DMS 273 (cell line): ENCODE results near the gene ADAMTS4.
A peak's percentile ranks its signal among the peaks of the same experiment; 100 is the strongest.
"Not testable (repeated sequence)": the region's sequence is repeated elsewhere in the genome, so short reads cannot be mapped to it uniquely, and the experiment has no call there.

Experiments used
- DNase-seq: peaks from one replicate; lab custom pipeline; 2025; ENCODE audit not compliant: unreplicated experiment; lab: John Stamatoyannopoulos, UW

Gene ADAMTS4, protein sequence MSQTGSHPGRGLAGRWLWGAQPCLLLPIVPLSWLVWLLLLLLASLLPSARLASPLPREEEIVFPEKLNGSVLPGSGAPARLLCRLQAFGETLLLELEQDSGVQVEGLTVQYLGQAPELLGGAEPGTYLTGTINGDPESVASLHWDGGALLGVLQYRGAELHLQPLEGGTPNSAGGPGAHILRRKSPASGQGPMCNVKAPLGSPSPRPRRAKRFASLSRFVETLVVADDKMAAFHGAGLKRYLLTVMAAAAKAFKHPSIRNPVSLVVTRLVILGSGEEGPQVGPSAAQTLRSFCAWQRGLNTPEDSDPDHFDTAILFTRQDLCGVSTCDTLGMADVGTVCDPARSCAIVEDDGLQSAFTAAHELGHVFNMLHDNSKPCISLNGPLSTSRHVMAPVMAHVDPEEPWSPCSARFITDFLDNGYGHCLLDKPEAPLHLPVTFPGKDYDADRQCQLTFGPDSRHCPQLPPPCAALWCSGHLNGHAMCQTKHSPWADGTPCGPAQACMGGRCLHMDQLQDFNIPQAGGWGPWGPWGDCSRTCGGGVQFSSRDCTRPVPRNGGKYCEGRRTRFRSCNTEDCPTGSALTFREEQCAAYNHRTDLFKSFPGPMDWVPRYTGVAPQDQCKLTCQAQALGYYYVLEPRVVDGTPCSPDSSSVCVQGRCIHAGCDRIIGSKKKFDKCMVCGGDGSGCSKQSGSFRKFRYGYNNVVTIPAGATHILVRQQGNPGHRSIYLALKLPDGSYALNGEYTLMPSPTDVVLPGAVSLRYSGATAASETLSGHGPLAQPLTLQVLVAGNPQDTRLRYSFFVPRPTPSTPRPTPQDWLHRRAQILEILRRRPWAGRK

DNA sequence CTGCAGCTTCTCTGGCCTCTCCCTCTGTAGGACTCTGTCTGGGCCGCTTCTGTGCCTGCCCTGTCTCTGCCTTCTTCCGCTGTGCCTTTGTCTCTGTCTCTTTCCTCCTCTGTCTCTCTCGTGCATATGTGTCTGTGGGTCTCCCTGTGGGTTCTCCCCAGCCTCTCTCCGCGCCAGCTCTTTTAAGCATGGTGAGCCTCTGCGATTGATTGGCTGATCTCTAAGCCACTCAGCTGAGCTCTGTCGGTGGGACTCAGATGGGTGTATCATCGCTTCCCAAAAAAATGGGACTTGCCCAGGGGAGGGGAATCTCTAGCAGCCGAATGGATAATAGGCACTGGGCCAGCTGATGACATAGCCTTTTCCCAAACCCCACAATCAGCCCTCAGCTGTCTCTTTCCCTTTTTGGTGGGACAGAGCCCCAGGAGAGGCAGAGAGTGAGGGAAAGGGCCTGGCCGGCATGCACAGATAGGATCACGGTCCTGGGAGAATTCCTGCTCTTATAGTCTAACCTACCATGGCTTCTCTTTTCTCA lies at the start of gene ADAMTS4:
Gene ADAMTS4 (minus strand): TSS at position 158 of the 535 bp plus-strand sequence. CDS start 427 bp downstream, outside the sequence.
- DNase-seq: peak; percentile 84

DNA sequence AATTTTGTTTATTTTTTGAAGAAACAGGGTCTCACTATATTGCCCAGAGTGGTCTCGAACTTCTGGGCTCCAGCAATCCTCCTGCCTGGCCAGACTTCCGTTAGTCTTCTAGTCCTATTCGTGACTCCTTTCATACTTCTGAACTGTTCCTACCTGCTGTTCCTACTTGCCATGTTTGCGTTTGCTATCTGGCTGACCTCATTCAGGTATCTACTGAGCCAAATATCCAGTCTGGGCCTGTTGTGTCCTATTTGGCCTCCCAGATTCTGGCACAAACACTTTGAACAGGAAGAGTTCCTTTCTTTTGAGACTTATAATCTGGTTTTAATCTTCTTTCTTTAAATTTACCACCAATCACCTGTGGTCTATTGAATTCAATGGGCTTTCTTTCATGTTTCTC lies 46.0 kb upstream of the ADAMTS4 start:
- no peak for DNase-seq

DNA sequence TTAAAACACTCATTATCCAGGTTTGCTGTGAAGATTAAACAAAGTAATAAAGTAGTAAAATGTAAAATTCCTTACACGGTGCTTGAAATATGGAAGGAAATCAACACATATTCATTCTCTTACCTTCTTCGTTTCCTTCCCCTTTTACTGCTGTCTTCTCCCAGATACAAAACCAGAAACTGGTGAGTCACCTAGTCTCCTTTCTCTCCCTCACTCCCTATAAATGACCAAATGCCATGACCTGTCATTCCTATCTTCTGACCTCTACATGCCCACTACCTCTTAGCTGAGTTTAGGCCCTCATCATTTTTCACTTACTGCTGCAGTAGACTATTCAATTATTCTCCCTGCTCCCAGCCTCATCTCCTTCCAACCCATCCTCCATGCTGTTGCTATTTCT lies 43.5 kb upstream of the ADAMTS4 start:
- no peak for DNase-seq

DNA sequence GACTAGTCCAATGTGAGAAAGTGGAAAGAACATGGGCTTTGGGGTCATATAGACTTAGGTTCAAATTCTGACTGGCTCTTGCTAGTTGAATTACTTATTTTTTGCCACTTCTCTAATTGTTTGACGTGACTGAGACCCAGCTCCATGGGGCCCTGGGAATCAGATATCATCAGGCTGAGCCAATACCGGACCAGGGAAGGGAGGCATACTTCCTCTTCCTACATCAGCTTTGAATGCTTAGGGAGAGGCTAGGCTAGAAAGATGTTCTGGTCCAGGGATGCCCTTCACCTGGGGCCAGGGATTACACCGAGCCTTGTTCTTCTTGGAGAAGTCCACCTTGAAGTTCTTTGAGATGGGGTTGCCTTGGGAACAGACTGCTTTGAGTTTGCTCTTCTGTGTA lies 42.8 kb upstream of the ADAMTS4 start:
- DNase-seq: no peak

DNA sequence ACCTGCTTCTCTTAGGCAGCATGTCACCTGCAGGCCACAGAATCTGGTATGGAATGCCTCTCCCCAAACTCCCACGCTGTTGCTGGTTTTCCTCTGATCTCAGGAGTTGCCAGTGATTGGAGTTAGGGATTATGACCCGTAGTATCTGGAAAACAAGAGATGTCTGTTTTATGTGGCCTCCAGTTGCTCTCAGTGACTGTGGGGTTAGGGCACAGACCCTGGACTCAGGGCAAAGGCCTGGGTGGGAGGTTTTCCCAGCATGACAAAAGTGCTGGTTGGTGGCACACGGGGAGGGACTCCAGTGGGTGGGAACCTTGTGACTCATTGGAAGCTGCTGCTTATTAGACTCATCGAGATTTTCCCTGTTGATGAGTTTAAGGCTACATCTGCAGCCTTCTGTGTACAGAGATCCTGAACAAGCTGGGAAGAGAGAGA lies 39.2 kb upstream of the ADAMTS4 start, which contains the start of gene NR1I3:
Gene NR1I3 (minus strand): TSS at position 165 of the 435 bp plus-strand sequence. CDS start 1,638 bp downstream, outside the sequence.
- no peak for DNase-seq

DNA sequence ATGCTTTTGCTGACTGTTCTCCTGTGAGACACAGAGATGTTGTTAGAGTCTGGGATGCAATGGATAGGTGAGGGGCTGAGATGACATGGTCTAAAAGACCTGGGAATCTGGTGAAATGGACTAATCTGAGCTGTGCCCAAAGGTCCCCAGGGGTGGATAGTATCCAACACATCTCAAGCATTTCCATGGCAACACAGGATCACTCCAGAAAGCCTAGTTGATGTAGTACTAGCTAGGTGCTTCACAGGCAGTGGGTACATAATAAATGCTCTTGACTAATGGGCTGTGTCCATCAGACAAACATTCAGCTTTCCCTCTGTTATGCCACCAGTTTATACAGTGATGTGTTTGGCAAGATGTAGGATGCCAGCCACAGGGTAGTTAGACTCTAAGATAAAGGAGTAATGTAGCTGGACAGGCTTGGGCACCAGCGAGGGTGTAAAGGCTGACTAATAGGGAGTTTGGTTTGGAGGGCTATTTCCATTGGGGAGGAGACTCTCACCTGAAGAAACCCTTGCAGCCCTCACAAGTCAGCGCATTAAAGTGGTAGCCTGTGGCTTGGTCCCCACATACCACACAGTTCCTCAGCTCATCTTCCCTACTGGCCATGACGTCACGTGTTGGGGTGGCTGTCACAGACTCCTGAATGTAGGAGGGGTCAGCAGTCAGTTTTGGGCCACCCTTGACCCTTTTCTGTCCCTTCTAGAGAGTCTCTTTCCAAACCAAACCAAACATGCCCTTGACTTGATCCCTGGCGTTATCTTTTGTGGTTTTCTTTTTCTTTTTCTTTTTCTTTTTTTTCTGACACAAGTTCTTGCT lies 37.3 kb upstream of the ADAMTS4 start:
- DNase-seq: no peak

DNA sequence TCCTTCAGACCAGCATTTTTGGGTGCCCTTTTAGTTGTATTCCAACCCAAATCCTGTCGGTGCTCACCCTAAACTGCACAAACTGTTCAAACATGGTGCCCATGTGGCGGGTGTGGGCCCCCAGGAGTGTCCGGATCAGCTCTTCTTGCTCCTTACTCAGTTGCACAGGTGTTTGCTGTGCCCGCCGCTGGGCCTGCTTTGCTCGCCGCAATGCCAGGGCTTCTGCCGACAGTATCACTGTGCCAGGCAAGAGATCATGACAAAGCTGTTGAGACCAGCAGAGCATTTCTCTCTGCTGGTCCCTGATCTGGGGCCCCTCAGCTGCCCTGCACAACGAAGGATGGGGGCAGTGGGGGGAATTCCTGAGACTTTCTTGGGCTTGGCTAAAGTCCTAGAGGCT lies 34.2 kb upstream of the ADAMTS4 start:
- no peak for DNase-seq

DNA sequence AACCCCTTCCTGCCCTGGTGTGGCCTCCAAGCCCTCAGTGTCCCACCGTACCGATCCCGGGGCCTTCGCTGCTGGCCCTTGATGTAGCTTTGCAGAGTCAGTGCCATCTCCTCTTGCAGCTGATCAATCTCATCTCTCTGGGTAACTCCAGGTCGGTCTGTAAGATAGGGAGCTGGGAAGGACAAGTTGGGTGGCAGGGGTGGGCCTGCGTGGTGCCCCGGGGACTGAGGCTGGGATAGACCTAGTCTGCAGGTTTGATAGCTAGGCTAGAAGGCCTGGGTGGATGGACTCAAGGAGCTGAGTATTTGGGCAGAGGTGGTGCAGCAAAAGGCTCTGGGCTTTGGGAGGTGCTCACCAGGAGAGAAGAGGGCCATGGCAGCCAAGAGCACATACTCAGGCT lies 31.9 kb upstream of the ADAMTS4 start:
- DNase-seq: no peak

DNA sequence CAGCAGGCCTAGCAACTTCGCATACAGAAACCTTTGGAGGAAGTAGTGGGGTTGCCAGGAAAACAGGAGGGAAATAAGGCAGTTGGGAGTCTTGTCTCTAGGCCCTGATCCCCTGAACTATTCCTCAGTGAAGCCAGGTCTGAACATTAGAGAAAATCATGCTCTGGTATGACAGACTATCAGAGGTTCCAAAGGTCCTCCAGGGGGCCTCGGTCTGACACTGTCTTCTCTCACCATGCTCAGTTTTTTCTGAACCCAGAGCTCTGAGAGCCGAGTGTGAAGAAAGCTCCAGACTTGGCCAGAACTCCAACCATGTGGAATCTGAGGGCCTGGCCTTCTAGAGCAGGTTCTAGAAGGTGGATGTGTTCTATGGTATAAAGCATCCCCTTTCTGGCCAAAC lies 31.0 kb upstream of the ADAMTS4 start:
- peak; percentile 28 for DNase-seq

DNA sequence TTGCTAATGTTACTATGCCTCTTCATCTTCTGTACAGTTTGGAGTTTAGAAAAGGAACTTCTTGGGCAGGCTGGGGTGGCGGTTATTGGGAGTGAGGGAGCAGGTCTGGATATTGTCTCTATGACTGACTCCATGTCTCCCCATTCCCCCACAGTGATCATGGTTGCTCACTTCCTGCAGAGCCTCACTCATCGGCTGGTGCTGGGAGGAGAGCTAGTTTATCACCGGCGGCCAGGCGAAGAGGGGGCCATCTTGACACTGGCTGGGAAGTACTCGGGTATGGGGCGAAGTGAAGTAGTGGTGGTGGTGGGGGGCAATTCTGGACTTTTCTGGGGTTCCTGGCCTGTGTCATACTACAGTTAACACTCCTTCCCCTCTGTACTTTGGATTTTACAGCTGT lies 29.2 kb upstream of the ADAMTS4 start:
- DNase-seq: no peak

DNA sequence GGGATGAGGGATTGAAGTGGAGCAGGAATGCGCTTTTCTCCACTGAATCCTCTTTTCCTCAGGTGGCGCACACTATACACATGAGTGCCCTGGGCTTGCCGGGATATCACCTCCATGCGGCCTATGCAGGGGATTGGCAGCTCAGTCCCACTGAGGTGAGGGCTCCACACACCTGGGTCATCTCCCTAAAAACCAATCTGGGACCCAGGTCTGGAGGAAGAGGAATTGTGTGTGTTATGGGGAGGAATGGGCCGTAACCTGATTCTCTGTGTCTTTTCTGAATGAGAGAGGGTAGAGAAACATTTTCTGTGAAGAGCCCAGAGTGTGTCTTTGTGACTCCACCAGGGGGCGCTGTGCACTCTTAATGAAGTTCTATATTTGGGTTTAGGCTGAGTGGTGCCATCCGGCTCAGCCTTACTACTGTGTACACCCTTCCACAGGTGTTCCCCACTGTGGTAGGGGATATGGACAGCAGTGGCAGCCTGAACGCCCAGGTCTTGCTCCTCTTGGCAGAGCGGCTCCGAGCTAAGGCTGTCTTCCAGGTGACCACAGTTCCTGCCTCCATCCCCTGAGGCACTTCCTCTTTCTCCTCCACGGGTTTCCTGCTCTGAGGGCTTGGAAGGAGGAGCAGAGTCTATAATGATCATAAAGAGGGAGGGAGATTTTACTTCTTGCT lies 28.5 kb upstream of the ADAMTS4 start:
- DNase-seq: peak; percentile 90

DNA sequence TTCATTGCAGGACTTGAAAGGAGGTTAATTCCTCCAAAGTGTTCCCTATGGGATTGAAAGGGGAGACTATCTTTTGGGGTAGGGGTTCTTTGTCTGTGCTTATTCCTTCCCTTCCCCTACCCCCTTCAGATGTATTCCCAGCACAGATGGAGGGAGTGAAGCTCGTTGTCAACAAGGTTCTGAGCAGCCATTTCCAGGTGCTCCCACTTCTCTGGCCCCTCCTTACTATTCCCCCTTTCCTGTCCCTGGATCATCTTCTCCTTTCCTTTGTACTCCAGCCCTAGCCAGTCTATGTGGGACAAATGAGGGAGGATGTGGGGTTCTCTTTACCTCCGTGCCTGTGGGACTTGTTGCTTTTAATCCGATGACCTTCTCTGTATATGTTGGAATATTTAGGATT lies 27.9 kb upstream of the ADAMTS4 start:
- peak; percentile 58 for DNase-seq

DNA sequence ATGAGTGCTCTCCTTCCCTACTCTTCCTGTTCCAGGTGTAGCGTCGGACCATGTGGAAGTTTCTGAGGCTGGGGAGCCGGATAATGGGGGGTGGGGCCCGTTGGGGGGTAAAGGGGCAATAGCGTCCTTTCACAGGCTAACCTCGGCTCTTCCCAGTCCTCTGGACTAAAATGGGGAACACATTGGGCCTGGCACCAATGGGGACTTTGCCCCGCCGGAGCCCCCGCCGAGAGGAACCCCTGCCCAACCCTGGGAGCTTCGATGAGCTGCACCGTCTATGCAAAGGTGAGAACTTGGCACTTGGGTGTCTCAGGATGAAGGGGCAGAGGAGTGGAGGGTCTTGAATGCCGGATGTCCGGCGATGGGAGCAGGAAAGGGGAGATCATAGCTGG lies 27.5 kb upstream of the ADAMTS4 start:
- DNase-seq: no peak

DNA sequence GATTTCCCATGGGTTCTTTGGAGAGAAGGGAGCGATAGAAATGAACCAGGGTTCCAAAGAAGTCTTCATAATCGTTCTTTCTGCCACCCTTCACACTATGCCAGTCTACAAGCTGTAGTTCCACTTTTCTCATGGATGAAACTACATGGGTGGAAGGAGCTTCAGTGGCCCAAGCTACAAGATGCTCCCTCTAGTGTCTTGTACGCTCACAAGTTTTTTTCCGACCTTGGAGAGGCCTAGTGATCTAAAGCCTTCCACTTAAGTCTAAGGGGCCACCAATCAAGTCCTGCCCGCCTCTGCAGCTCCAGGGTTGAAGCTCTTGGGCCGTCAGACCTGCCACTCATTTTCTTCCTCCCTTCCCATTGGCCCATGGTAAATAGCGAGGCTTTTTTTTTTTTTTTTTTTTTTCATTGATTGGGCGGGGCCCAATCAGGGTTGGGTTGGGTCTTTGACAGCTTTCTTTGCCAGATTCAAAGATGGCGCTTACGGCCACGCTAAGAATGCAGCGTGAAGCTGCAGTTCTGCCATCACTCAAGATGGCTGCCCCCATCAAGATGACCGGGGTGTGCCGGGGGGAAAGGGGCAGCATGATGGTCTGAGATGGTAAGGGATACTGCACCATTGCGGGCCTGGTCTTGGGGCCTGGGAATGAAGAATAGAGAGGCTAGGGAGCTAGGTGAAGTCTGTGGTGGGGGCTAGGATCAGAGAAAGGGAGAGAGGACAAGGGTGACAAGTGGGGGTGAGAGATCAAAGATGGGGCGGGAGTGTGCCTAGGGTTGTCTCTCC lies 26.9 kb upstream of the ADAMTS4 start, which contains the start of gene TOMM40L:
Gene TOMM40L (plus strand): TSS at position 527 of the 786 bp plus-strand sequence. CDS start 430 bp downstream, outside the sequence.
- peak; percentile 99 for DNase-seq

DNA sequence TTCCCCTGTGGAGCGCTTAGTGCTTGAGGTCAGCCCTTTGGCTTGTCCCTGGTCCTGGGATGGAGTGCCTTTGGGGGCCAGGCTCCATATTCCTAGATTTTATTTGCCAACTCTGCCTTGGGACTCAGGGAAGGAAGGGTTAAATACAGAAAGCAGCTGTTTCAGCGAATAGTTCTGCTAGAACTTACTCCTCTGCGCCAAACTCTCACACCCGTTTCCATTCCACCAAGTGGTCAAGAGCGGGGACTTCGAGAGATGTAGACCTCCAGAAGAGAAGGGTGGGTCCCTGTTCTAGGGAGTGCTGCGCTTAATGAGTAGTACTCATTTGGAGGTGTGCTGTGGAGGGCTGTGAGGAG lies 26.3 kb upstream of the ADAMTS4 start:
- no peak for DNase-seq

DNA sequence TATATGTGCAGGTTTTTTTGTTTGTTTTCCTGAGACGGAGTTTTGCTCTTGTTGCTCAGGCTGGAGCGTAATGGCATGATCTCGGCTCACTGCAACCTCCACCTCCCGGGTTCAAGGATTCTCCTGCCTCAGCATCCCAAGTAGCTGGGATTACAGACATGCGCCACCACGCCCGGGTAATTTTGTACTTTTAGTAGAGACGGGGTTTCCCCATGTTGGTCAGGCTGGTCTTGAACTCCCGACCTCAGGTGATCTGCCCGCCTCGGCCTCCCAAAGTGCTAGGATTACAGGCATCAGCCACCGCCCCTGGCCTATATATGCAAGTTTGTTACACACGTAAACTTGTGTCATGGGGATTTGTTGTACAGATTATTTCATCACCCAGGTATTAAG lies 25.8 kb upstream of the ADAMTS4 start:
- not testable (repeated sequence) for DNase-seq

DNA sequence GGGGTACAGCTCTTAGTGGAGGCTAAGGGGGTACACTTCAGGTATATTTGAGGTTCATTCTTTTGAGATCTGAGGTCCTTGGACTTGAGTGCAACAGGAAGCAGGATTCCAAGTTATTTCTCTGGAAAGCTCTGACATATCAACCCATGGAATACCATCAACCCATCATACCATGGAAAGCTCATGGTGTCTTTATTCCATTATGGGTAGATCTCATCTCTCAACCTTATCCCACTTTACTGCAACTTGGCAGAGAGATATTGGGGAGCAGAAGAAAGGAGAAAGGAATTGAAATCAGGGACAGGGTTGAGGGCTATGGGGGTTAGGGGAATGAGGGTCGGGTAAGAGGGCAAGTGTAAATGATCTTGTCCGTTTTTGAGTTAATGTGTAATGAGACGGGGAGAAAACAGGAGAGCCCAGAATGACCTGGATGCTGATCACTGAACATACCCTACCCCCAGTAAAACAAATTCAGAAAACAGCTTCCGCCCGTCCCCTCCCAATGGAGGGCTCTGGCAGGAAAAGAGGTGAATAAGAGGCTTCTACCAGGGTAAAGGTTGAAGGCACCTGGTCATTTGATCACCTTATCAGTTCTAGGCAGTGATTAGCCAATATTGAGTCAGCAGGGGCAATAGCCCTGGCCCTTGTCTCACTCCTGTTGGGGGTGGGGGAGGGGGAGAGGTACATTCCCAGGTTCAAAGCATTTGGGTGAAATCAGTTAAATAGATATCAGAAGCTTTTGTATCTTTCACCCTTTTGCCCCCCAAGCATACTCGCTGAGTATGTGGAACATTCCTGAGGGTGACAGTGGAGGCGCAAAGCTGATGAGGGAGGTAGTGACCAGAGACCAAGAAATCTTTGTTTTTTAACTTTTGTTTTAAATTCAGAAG lies 25.2 kb upstream of the ADAMTS4 start:
- no peak for DNase-seq
